ENCODE measurements around the gene SCT.

Gene SCT

DNA sequence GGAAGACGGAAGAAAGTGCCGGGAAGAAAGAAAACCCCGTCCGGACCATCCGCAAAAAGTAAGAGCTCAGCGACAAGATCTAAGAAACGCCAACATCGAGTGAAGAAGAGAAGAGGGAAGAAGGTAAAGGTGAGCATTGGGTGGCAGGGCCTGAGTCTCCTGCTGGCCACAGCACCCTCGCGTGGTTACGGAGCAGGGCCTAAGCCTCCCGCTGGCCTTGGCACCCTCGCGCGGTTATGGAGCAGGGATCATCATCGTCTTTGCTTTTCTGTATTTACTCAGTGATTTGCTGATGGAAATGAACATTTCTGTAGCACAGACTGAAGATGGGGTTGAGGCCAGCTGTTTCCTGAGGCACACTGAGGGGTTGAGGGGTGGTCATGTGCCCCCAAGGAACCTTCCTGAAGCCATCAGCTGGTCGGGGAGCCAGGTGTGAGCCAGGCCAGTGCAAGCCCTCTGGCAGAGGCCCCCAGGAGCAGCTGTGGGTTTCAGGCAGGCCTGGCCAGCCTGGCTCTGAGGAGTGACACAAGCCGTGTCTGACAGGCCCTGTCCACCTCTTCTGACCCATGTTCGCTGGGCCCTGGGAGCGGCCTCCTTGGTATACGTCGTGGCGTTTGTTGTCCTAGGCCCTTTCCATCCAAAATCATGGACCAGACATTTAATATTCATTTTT is 25.3 kb downstream of the SCT start:
- TF ChIP-seq, protein P1, sequence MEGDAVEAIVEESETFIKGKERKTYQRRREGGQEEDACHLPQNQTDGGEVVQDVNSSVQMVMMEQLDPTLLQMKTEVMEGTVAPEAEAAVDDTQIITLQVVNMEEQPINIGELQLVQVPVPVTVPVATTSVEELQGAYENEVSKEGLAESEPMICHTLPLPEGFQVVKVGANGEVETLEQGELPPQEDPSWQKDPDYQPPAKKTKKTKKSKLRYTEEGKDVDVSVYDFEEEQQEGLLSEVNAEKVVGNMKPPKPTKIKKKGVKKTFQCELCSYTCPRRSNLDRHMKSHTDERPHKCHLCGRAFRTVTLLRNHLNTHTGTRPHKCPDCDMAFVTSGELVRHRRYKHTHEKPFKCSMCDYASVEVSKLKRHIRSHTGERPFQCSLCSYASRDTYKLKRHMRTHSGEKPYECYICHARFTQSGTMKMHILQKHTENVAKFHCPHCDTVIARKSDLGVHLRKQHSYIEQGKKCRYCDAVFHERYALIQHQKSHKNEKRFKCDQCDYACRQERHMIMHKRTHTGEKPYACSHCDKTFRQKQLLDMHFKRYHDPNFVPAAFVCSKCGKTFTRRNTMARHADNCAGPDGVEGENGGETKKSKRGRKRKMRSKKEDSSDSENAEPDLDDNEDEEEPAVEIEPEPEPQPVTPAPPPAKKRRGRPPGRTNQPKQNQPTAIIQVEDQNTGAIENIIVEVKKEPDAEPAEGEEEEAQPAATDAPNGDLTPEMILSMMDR (IDR thresholded peaks at IDR 0.05; ENCODE audit: control insufficient read depth, extremely low read depth, insufficient read depth): no peak
- DNase-seq (ENCODE audit: low read depth): no peak
- no peak overlapping the region for H3K4me3 ChIP-seq (ENCODE audit: low read depth, low read length)

DNA sequence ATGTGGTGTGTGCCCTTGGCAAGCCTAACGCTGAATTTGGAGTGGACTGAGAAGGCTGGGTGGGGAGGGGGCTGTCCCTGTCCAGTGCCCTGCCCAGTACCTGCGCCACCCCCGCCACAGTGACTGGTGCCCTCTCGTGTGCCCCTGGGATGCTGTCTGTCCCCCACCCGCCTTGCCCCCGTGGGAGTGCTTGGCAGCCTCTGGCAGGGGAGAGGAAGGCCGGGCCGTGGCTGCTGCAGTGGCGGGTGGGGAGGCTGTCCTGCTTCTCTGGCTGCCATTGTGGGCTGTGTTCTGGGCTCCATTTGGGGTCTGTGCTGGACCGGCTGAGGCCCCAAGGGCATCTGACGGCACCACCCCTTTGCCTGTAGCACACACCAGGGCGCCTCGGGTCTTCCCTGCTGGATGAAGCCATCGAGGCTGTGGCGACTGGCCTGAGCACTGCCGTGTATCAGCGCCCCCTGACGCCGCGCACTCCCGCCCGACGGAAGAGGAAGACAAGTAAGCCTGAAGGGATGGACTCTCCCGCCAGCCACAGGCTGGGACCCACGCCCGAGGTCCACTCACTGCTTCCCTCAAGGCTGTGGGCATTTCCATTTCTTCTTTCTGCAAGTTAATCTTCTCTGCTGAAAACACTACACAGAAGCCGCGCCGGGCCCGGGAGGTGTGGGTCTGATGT is 28.8 kb downstream of the SCT start:
- TF ChIP-seq, protein P1 (IDR thresholded peaks at IDR 0.05; ENCODE audit: control insufficient read depth, extremely low read depth, insufficient read depth): no peak
- no peak for DNase-seq (ENCODE audit: low read depth)
- H3K4me3 ChIP-seq (ENCODE audit: low read depth, low read length): no peak overlapping the region

DNA sequence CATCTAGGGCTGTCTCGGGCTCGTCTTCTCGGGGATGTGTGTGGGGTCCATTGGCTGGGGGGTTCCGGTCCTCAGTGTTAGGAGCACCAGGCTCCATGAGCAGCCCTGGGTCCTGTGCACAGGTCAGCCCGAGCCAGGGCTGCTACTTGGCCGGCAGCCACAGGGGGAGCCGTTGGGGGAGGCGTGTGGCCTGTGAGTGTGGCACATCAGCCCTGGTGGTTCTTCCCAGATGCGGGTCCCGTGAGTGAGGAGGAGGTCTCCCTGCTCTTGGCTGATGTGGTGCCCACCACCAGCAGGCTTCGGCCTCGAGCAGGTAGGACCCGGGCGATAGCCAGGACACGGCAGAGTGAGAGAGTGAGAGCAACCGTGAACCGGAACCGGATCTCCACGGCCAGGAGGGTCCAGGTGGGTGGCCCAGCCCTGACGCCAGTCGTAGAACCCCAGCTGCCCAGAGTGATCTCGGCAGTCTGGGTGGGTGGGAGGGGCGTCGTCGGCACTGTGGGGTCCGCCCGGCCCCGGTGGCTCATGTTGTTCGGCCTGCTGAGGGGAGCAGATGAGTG is 29.7 kb downstream of the SCT start:
- DNase-seq (ENCODE audit: low read depth): no peak
- H3K4me3 ChIP-seq (ENCODE audit: low read depth, low read length): no peak overlapping the region
- TF ChIP-seq, protein P1 (IDR thresholded peaks at IDR 0.05; ENCODE audit: control insufficient read depth, extremely low read depth, insufficient read depth): no peak

DNA sequence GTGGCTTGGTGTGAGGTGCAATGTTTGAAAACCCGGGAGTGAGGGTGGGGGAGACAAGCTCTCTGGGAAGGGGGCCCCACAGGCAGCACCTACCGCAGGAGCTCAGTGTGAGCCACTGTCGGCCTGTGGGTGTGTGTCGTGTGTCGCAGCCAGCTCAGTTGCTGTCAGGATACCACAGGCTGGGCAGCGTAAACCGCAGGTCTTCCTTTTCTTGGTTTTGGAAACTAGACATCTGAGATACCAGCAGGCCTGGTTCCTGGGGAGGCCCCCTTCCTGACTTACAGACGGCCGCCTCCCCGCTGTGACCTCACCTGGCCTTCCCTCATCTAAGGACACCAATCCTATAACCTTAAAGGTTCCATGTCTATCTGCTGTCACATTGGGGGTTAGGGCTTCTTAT is 30.6 kb downstream of the SCT start:
- TF ChIP-seq, protein P1 (IDR thresholded peaks at IDR 0.05; ENCODE audit: control insufficient read depth, extremely low read depth, insufficient read depth): no peak
- H3K4me3 ChIP-seq (ENCODE audit: low read depth, low read length): no peak overlapping the region
- no peak for DNase-seq (ENCODE audit: low read depth)

DNA sequence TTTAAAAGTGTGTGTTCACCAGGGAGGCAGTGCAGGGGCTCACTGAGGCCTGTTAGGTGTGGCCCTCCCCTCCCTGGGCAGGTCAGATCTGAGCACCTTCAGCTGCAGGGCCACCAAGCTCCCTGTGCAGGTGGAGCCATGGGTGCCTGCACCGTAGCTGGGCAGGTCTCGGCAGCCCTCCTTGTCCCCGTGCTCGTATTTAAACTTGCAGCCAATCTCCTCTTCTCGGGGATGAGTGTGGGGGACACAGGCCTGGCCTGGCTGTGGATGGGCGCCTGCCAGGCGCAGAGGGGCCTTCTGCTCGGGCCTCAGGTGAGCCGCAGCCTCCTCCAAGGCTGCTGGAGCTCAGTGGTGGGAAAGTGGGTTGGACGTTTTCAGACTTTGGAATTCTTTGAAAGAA is 31.6 kb downstream of the SCT start:
- DNase-seq (ENCODE audit: low read depth): no peak
- H3K4me3 ChIP-seq (ENCODE audit: low read depth, low read length): no peak overlapping the region
- TF ChIP-seq, protein P1 (IDR thresholded peaks at IDR 0.05; ENCODE audit: control insufficient read depth, extremely low read depth, insufficient read depth): no peak

DNA sequence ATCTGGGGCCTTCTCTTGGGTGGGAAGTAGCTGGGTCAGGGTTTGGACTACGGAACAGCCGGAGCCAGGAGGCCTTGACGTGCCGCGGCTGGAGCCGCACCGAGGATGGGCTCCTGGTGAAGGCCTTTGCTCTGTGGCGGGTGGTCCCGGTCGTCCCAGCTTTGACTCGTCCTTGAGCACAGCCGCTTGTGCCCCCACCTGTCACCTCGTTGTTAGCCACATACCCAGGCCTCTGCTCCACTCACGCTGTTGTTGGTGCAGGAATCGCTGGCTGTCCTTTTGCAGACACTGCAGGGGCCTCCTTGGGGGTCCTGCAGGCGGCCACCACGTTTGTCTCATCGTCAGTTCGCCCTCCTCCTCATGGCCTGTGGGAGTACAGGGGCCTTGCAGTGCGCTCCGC is 33.6 kb downstream of the SCT start:
- no peak for DNase-seq (ENCODE audit: low read depth)
- H3K4me3 ChIP-seq (ENCODE audit: low read depth, low read length): no peak overlapping the region
- TF ChIP-seq, protein P1 (IDR thresholded peaks at IDR 0.05; ENCODE audit: control insufficient read depth, extremely low read depth, insufficient read depth): no peak

Measured in LNCaP clone FGC (cell line).